DMS79 treated with DMSO at 0.1 percent for 48 hours (cell line): Measurements from ENCODE around the gene TYMP.

Experiments
- DNase-seq: peaks from one replicate; lab custom pipeline; 2025; lab: John Stamatoyannopoulos, UW

Gene TYMP

GRCh38 chr22:50529897-50530579 lies at the start of gene TYMP:
TSS of gene TYMP (minus strand) at chr22:50530012. CDS start at chr22:50529709, 303 bp downstream.
- no peak for DNase-seq

- no peak for DNase-seq
Observed at GRCh38 chr22:50578776-50579310, 49.0 kb upstream of the TYMP start.

- no peak for DNase-seq
Observed at GRCh38 chr22:50577987-50578775, 48.4 kb upstream of the TYMP start, which contains the start of gene CPT1B. TSS of gene CPT1B (minus strand) at chr22:50578427. CDS start at chr22:50577915, 512 bp downstream.

GRCh38 chr22:50577697-50577986 lies 47.8 kb upstream of the TYMP start:
- no peak for DNase-seq

GRCh38 chr22:50576806-50577696 lies 47.2 kb upstream of the TYMP start:
- no peak for DNase-seq

GRCh38 chr22:50576070-50576469 lies 46.3 kb upstream of the TYMP start:
- DNase-seq = no peak

- DNase-seq = no peak
Observed at GRCh38 chr22:50575426-50575941, 45.7 kb upstream of the TYMP start.

GRCh38 chr22:50574383-50574755 lies 44.6 kb upstream of the TYMP start:
- no peak for DNase-seq

GRCh38 chr22:50573491-50574382 lies 43.9 kb upstream of the TYMP start:
- no peak for DNase-seq

- DNase-seq = no peak
Observed at GRCh38 chr22:50572965-50573364, 43.2 kb upstream of the TYMP start.

GRCh38 chr22:50571264-50572175 lies 41.7 kb upstream of the TYMP start:
- no peak for DNase-seq

- no peak for DNase-seq
Observed at GRCh38 chr22:50570861-50571260, 41.0 kb upstream of the TYMP start.

- DNase-seq = peak; percentile 2
Observed at GRCh38 chr22:50569896-50570535, 40.2 kb upstream of the TYMP start.

GRCh38 chr22:50569041-50569459 lies 39.2 kb upstream of the TYMP start:
- no peak for DNase-seq

GRCh38 chr22:50568626-50569025 lies 38.8 kb upstream of the TYMP start:
- DNase-seq = no peak

- no peak for DNase-seq
Observed at GRCh38 chr22:50567721-50568252, 38.0 kb upstream of the TYMP start.

- DNase-seq = no peak
Observed at GRCh38 chr22:50564289-50564688, 34.5 kb upstream of the TYMP start.

GRCh38 chr22:50563413-50564160 lies 33.8 kb upstream of the TYMP start:
- no peak for DNase-seq
